Omental fat pad (tissue), 4 donors: ENCODE measurements around the gene AOC3. TPM values are rescaled to one million over a fixed set of nuclear protein-coding genes. Genes with fewer than 3 reads are reported as not detected.

ENCODE experiments used
- ATAC-seq: fragments of 150-250 bp; one replicate; pipeline ENCODE4 v1.9.1; 2016; ENCODE audit warnings: mild to moderate bottlenecking, moderate library complexity; ENCODE audit not compliant: low FRiP score
- DNase-seq: peaks from one replicate; pipeline ENCODE4 v3.0.0-alpha.2; 2019; ENCODE audit warnings: low spot score
- total RNA-seq, 4 donors: library from RNA; depleted of rRNA; stranded (reverse); fragments of >200 nt; gene quantifications; one replicate each; pipeline ENCODE4 v1.1.0, GENCODE V29; 2016
- TF ChIP-seq, protein P1 (sequence below), 3 donors: fragments of 450-650 bp; IDR thresholded peaks; one replicate each; pipeline ENCODE4 v1.5.1; 2016 to 2017; ENCODE audit warnings: antibody characterized with exemption in 3 of 3, mild to moderate bottlenecking in 3 of 3, moderate library complexity in 2 of 3

The AOC3 gene
- total RNA-seq, 4 donors from 2014 or later: 106 to 221 (median 175) TPM

DNA sequence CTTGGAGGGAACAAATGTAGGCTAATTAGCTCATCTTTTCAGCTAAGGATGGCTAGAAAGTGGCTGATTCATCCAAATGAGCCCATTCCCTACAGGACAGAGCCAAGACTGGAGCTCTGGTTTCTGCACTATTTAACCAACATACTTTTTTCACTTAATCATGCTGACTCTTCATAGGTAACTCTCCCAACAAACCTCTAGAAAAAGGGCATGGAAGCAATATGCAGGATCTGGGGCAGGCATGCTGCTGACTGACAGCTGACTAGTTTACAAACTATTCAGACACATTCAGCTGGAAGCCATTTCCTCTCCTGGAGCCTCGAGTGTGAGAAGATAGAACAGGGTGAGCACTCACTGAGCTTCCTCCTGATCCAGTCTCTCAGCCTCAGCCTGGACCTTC is 33.1 kb upstream of the AOC3 start:
- ATAC-seq: no peak
- no peak for DNase-seq
- TF ChIP-seq, protein P1, sequence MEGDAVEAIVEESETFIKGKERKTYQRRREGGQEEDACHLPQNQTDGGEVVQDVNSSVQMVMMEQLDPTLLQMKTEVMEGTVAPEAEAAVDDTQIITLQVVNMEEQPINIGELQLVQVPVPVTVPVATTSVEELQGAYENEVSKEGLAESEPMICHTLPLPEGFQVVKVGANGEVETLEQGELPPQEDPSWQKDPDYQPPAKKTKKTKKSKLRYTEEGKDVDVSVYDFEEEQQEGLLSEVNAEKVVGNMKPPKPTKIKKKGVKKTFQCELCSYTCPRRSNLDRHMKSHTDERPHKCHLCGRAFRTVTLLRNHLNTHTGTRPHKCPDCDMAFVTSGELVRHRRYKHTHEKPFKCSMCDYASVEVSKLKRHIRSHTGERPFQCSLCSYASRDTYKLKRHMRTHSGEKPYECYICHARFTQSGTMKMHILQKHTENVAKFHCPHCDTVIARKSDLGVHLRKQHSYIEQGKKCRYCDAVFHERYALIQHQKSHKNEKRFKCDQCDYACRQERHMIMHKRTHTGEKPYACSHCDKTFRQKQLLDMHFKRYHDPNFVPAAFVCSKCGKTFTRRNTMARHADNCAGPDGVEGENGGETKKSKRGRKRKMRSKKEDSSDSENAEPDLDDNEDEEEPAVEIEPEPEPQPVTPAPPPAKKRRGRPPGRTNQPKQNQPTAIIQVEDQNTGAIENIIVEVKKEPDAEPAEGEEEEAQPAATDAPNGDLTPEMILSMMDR (IDR thresholded peaks at IDR 0.05): no peak

DNA sequence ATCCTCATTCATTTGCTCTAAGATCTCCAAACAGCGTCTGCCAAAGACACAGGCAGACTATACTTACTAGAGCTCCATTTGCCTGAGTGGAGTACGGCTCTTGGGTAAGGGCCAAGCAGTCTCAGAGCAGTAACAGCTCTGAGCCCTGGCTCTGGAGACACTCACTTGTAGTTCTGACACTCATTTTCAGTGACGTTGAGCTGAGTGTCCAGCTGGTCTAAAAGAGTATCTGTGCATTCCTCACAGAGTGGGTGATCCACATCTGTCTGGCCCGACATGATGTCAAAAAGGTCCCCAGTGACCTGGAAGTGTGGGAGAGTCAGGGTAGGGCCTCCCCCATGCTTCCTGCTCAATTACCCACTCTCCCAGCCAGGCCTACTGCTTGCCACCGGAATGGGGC is 32.6 kb upstream of the AOC3 start:
- ATAC-seq: no peak
- no peak for DNase-seq
- TF ChIP-seq, protein P1 (IDR thresholded peaks at IDR 0.05): no peak

DNA sequence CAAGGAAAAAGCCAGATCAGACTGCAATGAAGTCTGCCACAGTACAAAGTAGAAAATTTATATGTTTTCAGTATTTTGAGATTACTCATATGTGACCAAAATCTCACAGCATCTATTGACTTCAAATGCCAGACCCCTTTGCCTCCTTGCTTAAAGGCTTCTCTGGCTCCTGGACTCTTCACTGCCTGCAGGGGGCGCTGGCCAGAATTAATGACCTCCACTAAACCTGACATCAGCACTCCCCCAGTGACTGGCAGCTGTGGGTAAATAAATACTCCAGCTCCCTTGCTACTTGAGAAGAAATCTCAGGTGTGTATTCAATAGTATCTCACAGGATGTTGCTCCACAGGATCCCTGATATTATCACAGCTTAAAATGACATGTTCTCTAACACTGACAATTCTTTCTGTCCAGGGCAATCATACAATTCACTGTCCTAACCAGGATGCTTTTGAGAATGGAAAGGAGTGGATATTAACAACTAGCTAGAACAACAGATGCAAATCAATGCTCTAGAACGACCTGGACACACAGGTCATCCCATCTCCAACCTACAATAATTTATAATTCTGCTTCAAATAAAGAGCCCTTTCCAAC is 31.0 kb upstream of the AOC3 start:
- TF ChIP-seq, protein P1 (IDR thresholded peaks at IDR 0.05): no peak
- no peak for DNase-seq
- ATAC-seq: no peak

DNA sequence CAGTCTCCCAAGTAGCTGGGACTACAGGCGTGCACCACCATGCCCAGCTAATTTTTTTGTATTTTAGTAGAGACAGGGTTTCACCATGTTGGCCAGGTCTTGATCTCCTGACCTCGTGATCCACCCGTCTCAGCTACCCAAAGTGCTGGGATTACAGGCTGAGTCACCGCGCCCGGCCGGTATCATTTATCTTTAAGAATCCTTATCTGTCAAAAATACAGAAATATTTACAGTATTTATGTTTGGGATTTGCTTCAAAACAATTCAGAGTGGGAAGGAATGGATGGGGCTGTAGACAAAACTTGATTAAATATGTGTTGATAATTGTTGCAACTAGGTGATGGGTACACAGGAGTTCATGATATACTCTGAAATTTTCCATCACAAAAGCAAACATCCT is 29.8 kb upstream of the AOC3 start:
- DNase-seq (no peak), ATAC-seq (no peak)
- TF ChIP-seq, protein P1 (IDR thresholded peaks at IDR 0.05): no peak

DNA sequence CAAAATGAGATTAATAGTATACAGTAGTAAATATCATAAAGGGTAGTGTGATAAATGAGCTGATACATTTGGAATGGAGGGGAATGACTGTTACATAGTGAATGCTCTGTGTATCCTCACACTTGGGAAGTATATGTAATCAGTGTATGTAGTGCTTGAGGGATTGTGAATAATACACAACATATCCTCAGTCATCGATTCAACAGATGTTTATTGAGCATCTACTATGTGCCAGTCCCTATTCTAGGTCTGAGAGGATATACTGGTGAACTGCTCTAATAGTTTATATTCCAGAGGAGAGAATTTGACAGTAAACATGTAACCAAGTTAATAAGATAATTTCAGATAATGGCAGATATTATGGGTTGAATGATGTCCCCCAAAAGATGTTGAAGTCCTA is 23.5 kb upstream of the AOC3 start:
- DNase-seq (no peak), ATAC-seq (no peak)
- TF ChIP-seq, protein P1 (IDR thresholded peaks at IDR 0.05): no peak

DNA sequence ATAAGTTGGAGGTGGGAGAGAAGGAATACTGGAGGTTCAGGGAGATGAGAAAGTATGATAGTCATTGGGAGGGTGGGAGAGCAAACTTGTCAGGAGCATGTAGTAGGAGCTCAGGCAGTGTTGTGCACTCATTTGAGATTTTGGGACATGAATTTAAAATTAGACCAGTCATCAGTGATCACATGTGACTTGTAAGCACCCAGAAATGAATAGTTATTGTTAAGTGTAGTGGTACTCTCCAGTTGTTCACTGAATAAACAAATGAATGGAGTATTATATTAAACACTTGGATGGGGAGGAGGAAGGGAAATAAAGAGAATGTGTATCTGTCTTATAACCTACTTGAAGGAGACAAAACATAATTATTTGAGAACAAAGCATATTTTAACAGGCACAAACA is 20.0 kb upstream of the AOC3 start:
- ATAC-seq (no peak), DNase-seq (no peak)
- TF ChIP-seq, protein P1 (IDR thresholded peaks at IDR 0.05): no peak

DNA sequence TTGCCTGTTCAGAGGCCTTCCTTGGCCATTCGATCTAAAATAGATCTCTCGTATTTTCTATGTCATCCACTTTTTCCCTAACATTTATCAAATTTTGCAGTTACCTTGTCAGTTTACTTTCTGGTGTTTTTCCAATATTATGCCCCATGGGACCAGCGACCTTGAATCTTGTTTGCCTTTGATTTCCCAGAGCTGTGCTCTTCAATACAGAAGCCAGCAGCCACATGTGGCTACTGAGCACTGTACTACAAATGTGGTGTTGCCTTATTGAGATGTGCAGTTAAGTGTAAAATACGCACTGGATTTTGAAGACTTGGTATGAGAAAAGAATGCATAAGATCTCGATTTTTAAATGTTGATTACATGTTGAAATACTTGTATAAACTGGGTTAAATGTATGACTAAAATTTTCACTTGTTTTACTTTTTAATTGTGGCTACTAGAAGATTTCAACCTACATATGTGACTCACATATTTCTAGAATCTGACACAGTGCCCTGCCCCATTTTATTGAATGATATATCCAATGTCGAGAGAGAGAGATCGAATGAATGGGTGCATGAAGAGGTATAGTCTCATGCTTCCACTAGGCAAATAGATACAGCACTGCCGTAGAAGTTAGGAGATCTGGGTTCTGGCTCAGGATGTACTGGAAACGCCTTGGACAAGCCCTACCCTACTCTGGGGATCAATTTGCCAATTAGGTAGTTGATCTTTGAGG is 18.6 kb upstream of the AOC3 start:
- DNase-seq (no peak), ATAC-seq (peak; percentile 12)
- TF ChIP-seq, protein P1 (IDR thresholded peaks at IDR 0.05): no peak
